Stimulated activated naive CD8-positive, alpha-beta T cell treated with anti-CD3 and anti-CD28 coated beads, Interleukin-15, Interleukin-2, amounts not matched to agents 100 ng/mL and 50 ng/mL, for 24 hours (primary cell): ENCODE measurements around the gene PRKCZ.

Source experiments
- H3K27ac Mint-ChIP-seq: one replicate; pipeline ENCODE4 v1.8.0; 2021; ENCODE audit warnings: mild to moderate bottlenecking, mixed read lengths
- H3K27me3 Mint-ChIP-seq: one replicate; pipeline ENCODE4 v1.8.0; 2021; ENCODE audit warnings: mixed read lengths
- H3K36me3 Mint-ChIP-seq: one replicate; pipeline ENCODE4 v1.8.0; 2021; ENCODE audit warnings: low read depth, mixed read lengths
- H3K4me1 Mint-ChIP-seq: one replicate; pipeline ENCODE4 v1.8.0; 2021; ENCODE audit warnings: low read depth, mixed read lengths
- H3K4me3 Mint-ChIP-seq: one replicate; pipeline ENCODE4 v1.8.0; 2021; ENCODE audit warnings: mild to moderate bottlenecking, mixed read lengths
- H3K9me3 Mint-ChIP-seq: one replicate; pipeline ENCODE4 v1.8.0; 2021; ENCODE audit warnings: mixed read lengths

The PRKCZ gene

GRCh38 chr1:2032737-2033136 is 17.5 kb upstream of the PRKCZ start:
- Mint-ChIP-seq H3K36me3 (no peaks in the 10 kb centered on the region), H3K27ac (no peak overlapping the region)

GRCh38 chr1:2033165-2033564 is 17.0 kb upstream of the PRKCZ start:
- Mint-ChIP-seq H3K27me3 (no peaks in the 10 kb centered on the region), H3K4me3 (no peak overlapping the region), H3K27ac (no peak overlapping the region), H3K36me3 (no peaks in the 10 kb centered on the region), H3K9me3 (no peaks in the 10 kb centered on the region), H3K4me1 (no peaks in the 10 kb centered on the region)

More at GRCh38 chr1:2032737-2033136, 17.5 kb upstream of the PRKCZ start:
- H3K27me3 Mint-ChIP-seq: no peaks in the 10 kb centered on the region
- no peak overlapping the region for H3K4me3 Mint-ChIP-seq
- H3K4me1 Mint-ChIP-seq: no peaks in the 10 kb centered on the region
- H3K9me3 Mint-ChIP-seq: no peaks in the 10 kb centered on the region

- H3K4me3 Mint-ChIP-seq: no peak overlapping the region
- no peaks in the 10 kb centered on the region for H3K27me3 Mint-ChIP-seq
- H3K36me3 Mint-ChIP-seq: no peaks in the 10 kb centered on the region
- no peaks in the 10 kb centered on the region for H3K9me3 Mint-ChIP-seq
- no peaks in the 10 kb centered on the region for H3K4me1 Mint-ChIP-seq
- no peak overlapping the region for H3K27ac Mint-ChIP-seq
These were observed 13.9 kb upstream of the PRKCZ start for GRCh38 chr1:2036287-2036686.

- Mint-ChIP-seq H3K4me1 (no peaks in the 10 kb centered on the region), H3K27ac (no peak overlapping the region), H3K27me3 (no peaks in the 10 kb centered on the region), H3K4me3 (no peak overlapping the region), H3K9me3 (no peaks in the 10 kb centered on the region), H3K36me3 (no peaks in the 10 kb centered on the region)
These were observed 12.8 kb upstream of the PRKCZ start for GRCh38 chr1:2037314-2037979.

GRCh38 chr1:2038229-2038628 is 12.0 kb upstream of the PRKCZ start:
- H3K4me3 Mint-ChIP-seq: no peak overlapping the region
- H3K27me3 Mint-ChIP-seq: no peaks in the 10 kb centered on the region
- H3K27ac Mint-ChIP-seq: no peak overlapping the region
- H3K36me3 Mint-ChIP-seq: no peaks in the 10 kb centered on the region
- no peaks in the 10 kb centered on the region for H3K9me3 Mint-ChIP-seq
- no peaks in the 10 kb centered on the region for H3K4me1 Mint-ChIP-seq

- H3K36me3 Mint-ChIP-seq: no peaks in the 10 kb centered on the region
- no peak overlapping the region for H3K27ac Mint-ChIP-seq
- H3K9me3 Mint-ChIP-seq: no peaks in the 10 kb centered on the region
- no peak overlapping the region for H3K4me3 Mint-ChIP-seq
- H3K27me3 Mint-ChIP-seq: no peaks in the 10 kb centered on the region
- peaks cover 5% of the 10 kb centered on the region for H3K4me1 Mint-ChIP-seq
These were observed 11.0 kb upstream of the PRKCZ start for GRCh38 chr1:2039251-2039650.

- peaks cover 6% of the 10 kb centered on the region for H3K27me3 Mint-ChIP-seq
- no peaks in the 10 kb centered on the region for H3K9me3 Mint-ChIP-seq
- H3K4me1 Mint-ChIP-seq: peaks cover 16% of the 10 kb centered on the region
- H3K4me3 Mint-ChIP-seq: no peak overlapping the region
- H3K27ac Mint-ChIP-seq: no peak overlapping the region
- no peaks in the 10 kb centered on the region for H3K36me3 Mint-ChIP-seq
These were observed 8.9 kb upstream of the PRKCZ start for GRCh38 chr1:2041305-2041704.

- no peak overlapping the region for H3K4me3 Mint-ChIP-seq
- H3K27me3 Mint-ChIP-seq: peaks cover 6% of the 10 kb centered on the region
- H3K27ac Mint-ChIP-seq: no peak overlapping the region
- no peaks in the 10 kb centered on the region for H3K9me3 Mint-ChIP-seq
- no peaks in the 10 kb centered on the region for H3K36me3 Mint-ChIP-seq
- H3K4me1 Mint-ChIP-seq: peaks cover 16% of the 10 kb centered on the region
These were observed 8.3 kb upstream of the PRKCZ start for GRCh38 chr1:2041887-2042286.

GRCh38 chr1:2042830-2043773 is 7.1 kb upstream of the PRKCZ start:
- Mint-ChIP-seq H3K4me3 (no peak overlapping the region), H3K36me3 (no peaks in the 10 kb centered on the region), H3K4me1 (peaks cover 16% of the 10 kb centered on the region), H3K27ac (no peak overlapping the region), H3K27me3 (peaks cover 6% of the 10 kb centered on the region), H3K9me3 (no peaks in the 10 kb centered on the region)

- H3K4me3 Mint-ChIP-seq: peak overlapping the region; percentile 56
- H3K9me3 Mint-ChIP-seq: no peaks in the 10 kb centered on the region
- peaks cover 20% of the 10 kb centered on the region for H3K4me1 Mint-ChIP-seq
- H3K27me3 Mint-ChIP-seq: peaks cover 12% of the 10 kb centered on the region
- H3K36me3 Mint-ChIP-seq: no peaks in the 10 kb centered on the region
- H3K27ac Mint-ChIP-seq: peak overlapping the region; percentile 61
These were observed 6.3 kb upstream of the PRKCZ start for GRCh38 chr1:2043886-2044285.

- Mint-ChIP-seq H3K27me3 (peaks cover 19% of the 10 kb centered on the region), H3K4me1 (peaks cover 27% of the 10 kb centered on the region), H3K27ac (peak overlapping the region; percentile 67), H3K36me3 (no peaks in the 10 kb centered on the region), H3K9me3 (no peaks in the 10 kb centered on the region), H3K4me3 (peak overlapping the region; percentile 56)
These were observed 5.5 kb upstream of the PRKCZ start for GRCh38 chr1:2044510-2045319.

- Mint-ChIP-seq H3K4me3 (peak overlapping the region; percentile 47), H3K27ac (peak overlapping the region; percentile 67), H3K4me1 (peaks cover 27% of the 10 kb centered on the region), H3K36me3 (no peaks in the 10 kb centered on the region), H3K9me3 (no peaks in the 10 kb centered on the region), H3K27me3 (peaks cover 19% of the 10 kb centered on the region)
These were observed 4.6 kb upstream of the PRKCZ start for GRCh38 chr1:2045468-2046173.

GRCh38 chr1:2046174-2046917 is 3.9 kb upstream of the PRKCZ start:
- Mint-ChIP-seq H3K27me3 (peaks cover 19% of the 10 kb centered on the region), H3K4me3 (no peak overlapping the region)

More at GRCh38 chr1:2046174-2046917, 3.9 kb upstream of the PRKCZ start:
- Mint-ChIP-seq H3K4me1 (peaks cover 27% of the 10 kb centered on the region), H3K36me3 (no peaks in the 10 kb centered on the region), H3K27ac (no peak overlapping the region), H3K9me3 (no peaks in the 10 kb centered on the region)
